Right ventricle myocardium inferior (tissue), 1 donor: ENCODE data around the gene MAGEB17. TPM values are rescaled to one million over a fixed set of nuclear protein-coding genes. Genes with fewer than 3 reads are reported as not detected.
"Not testable (repeated sequence)": the region's sequence is repeated elsewhere in the genome, so short reads cannot be mapped to it uniquely, and the experiment has no call there.

Experiments used
- ATAC-seq: fragments of 200-7000 bp; cut with Tn5 transposase; one replicate; pipeline ENCODE4 v1.9.1; 2020; ENCODE audit warnings: mild to moderate bottlenecking, moderate library complexity
- DNase-seq: peaks from one replicate; pipeline ENCODE4 v3.0.0; 2021; ENCODE audit errors: missing footprints
- intact Hi-C: fragments of 100-400 bp; cut with DNase I; formaldehyde crosslinking; loops from one replicate; pipeline ENCODE4 v1.11.0; 2022
- total RNA-seq: library from RNA; stranded (reverse); fragmentation: NEBNext Ultra II Directional; extraction: Animal tissue kit (Norgen Biotek cat#: 25700); gene quantifications from one replicate; pipeline ENCODE4 v1.2.1, GENCODE V29; 2021
- donor health status: DM: no; HTN: yes; CAD: no; lungs with severe emphysema.

Gene MAGEB17
- total RNA-seq, 1 donor from 2014 or later: not detected

DNA sequence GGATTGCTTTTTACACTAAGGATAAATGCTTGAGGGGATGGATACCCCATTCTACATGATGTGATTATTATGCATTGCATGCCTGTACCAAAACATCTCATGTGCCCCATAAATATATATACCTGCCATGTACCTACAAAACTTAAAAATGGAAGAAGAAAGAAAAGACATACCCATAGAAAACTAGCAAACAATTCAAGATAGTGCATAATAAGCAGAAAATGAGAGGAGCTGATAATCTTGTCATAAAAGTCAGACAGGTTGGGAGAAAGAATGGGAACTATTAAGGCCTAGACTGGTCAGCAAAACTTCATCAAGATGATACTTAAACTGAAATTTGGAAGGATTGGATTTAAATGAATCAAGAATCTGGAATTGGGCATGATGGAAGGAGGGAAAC is 21.6 kb upstream of the MAGEB17 start:
- intact Hi-C loops: no loop called here
- ATAC-seq: no peak
- DNase-seq: no peak

DNA sequence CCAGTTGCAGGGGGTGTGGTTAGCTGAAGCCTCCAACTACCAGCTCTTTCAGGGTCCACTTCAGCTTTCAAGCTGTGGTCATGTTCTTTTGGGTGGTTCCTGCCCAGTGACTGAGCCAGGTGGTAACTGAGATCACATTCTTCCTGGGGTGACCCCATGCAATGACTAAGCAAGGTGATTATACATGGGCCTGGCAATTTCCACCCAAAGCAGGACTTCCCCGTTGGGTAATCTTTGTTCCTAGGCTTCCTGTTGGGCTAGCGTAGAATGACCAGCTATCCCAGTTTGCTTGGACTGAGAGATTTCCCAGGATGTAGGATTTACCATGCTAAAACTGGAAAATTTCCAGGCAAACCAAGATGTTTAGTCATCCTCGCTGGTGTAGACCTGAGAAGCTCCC is 18.4 kb upstream of the MAGEB17 start:
- intact Hi-C loops: no loop called here
- no peak for DNase-seq
- ATAC-seq: no peak

DNA sequence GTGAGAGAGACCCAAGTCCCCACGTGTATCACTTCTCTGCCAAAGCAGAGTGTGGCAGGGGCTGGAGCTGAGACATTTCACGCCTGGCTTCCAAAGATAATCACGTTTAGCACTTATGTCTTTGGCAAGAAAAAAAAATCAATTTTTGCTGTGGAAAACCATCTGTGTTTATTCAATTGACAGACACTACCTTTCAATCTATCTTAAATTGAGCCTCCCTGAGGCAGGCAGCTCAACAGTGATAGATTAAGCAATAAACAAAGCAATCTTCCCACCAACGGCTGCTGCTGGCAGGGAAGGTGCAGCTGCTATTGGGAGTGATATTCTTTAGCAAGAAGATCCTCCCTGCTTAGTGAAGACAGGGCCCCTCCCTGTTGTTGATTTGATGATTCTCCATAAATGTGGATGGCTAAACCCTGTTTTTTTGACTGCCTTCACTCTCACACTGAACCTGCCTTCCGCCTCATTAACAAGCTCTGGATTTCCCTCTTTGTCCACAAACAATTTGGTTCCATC is 11.6 kb upstream of the MAGEB17 start:
- intact Hi-C loops: no loop called here
- no peak for ATAC-seq
- DNase-seq: no peak

DNA sequence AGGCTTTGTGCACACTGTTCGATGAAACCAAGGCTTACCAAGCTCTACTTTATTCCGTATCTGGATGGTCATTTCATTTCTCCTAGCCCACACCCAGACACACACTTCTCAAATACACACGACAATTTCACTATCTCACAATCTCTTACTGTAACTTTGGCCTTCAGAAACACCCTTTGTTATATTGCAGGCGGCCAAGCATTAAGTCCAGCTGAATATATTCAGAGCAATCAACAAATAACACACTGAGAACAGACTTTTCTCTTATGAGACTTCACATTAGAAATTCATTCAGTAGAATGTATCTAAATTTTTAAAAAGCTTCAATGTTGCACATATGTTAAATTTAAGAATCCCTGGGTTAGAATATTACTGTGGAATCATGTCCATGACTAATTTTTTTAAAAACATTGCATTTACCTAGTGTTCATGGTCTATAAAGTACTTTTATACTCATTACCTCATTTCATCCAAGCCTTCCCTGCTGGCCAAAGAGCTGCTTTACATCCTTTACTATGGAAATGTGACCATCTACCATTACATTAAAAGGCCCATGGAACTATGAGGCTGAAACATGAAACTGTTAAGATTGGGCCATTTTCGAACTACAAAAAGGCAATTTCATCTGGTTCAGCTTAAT is 10.5 kb upstream of the MAGEB17 start:
- intact Hi-C loops: no loop called here
- ATAC-seq (no peak), DNase-seq (no peak)

DNA sequence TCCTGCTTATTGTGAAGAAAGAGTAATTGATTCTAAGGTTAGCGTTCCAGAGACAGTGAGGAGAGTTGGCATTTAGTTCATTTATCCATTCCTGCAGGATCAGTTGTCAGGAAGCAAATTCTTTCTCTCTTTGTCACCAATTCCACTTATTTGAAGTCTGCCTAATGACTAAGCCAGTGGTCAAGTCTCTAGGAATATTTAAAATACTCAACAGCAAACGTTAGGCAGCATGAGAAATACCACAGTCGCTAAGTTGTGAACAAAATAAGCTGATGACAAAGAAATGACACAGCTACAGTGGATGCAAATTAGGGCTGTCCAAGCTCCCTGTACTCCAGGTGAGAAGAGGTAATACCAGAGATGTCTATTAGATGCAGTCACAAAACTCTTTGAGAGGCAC is 6.6 kb upstream of the MAGEB17 start:
- DNase-seq (no peak), ATAC-seq (no peak)
- intact Hi-C loops: no loop called here

DNA sequence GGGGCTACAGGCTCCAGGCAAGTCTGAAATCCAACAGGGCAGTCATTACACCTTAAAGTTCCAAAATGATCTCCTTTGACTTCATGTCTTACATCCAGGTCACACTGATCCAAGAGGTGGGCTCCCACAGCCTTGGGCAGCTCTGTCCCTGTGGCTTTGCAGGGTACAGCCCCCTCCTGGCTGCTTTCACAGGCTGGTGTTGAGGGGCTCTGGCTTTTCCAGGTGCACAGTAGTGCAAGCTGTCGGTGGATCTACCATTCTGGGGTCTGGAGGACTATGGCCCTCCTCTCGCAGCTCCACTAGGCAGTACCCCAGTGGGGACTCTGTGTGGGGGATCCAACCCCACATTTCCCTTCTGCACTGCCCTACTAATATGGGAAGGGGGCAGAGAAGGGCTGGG is 6.1 kb upstream of the MAGEB17 start:
- intact Hi-C loops, DNase-seq, ATAC-seq: not testable (repeated sequence)

DNA sequence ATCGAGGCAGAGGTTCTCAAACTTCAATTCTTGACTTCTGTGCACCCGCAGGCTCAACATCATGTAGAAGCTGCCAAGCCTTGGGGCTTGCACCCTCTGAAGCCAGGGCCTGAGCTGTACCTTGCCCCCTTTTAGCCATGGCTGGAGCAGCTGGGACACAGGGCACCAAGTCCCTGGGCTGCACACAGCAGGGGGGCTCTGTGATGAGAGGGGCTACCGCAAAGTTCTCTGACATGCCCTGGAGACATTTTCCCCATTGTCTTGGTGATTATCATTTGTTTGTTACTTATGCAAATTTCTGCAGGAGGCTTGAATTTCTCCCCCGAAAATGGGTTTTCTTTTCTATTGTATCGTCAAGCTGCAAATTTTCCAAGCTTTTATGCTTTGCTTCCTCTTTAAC is 4.9 kb upstream of the MAGEB17 start:
- no peak for DNase-seq
- intact Hi-C loops: no loop called here
- ATAC-seq: no peak

DNA sequence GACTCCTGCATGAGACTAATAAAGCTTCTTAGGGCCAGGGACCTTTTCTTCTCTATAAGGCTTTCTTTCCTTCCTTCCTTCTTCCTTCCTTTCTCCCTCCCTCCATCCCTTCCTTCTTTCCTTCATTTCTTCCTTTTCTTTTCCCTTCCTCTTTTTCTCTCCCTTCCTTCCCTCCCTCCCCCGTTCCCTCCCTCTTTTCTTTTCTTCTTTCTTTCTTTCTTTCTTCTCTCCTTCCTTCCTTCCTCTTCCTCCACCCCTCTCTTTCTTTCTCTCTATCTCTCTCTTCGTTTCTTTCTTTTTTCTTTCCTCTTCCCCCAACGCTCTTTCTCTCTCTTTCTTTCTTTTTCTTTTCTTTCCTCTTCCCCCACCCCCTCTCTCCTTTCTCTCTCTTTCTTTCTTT is 2.5 kb upstream of the MAGEB17 start:
- intact Hi-C loops: no loop called here
- no peak for DNase-seq
- ATAC-seq: no peak

DNA sequence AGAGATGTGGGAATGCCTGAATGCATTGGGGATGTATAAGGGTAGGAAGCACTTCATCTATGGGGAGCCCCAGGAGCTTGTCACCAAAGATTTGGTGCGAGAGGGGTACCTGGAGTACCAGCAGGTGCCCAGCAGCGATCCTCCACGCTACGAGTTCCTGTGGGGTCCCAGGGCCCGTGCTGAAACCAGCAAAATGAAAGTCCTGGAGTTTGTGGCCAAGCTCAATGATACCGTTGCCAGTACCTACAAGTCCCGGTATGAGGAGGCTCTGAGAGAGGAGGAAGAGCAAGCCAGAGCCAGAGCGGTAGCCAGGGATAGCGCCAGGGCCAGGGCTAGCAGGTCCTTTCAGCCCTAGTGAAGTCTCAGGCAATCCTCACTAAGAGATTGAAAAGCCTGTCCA is 3.8 kb downstream of the MAGEB17 start:
- ATAC-seq (no peak), DNase-seq (no peak)
- intact Hi-C loops: no loop called here

DNA sequence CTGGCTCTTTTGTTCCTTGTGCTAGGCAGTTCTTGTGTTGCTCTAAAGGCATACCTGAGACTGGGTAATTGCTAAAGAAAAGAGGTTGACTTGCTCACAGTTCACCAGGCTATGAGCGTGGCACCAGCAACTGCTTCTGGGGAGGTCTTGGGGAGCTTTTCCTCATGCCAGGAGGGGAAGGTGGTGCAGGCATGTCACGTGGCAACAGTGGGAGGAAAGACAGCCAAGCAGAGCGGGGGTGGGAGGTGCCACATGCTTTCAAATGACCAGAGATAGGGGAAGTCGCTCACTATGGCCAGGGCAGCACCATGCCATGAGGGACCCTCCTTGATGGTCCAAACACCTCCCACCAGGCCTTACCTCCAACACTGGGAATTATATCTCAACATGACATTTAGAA is 4.7 kb downstream of the MAGEB17 start:
- no peak for ATAC-seq
- no peak for DNase-seq
- intact Hi-C loops: no loop called here

DNA sequence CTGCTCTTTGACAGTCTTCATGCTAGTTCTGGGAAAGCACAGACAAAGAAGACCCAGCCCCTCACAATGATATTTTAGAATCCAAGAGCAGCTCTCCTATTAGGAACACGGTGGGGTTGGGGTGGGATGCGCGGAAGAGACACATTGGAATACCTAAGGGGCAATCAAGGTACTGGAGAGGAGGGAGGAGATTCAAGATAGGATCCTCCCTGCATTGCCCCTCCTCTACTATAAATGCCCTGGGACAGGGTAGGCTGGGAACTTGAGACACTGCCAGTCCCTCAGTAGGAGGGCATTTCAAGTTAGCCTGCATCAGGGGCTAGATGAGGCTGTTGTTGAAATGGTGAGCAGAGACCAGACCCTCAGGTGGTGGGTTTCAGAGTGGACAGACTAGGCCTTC is 5.1 kb downstream of the MAGEB17 start:
- intact Hi-C loops: no loop called here
- DNase-seq: no peak
- ATAC-seq: no peak

DNA sequence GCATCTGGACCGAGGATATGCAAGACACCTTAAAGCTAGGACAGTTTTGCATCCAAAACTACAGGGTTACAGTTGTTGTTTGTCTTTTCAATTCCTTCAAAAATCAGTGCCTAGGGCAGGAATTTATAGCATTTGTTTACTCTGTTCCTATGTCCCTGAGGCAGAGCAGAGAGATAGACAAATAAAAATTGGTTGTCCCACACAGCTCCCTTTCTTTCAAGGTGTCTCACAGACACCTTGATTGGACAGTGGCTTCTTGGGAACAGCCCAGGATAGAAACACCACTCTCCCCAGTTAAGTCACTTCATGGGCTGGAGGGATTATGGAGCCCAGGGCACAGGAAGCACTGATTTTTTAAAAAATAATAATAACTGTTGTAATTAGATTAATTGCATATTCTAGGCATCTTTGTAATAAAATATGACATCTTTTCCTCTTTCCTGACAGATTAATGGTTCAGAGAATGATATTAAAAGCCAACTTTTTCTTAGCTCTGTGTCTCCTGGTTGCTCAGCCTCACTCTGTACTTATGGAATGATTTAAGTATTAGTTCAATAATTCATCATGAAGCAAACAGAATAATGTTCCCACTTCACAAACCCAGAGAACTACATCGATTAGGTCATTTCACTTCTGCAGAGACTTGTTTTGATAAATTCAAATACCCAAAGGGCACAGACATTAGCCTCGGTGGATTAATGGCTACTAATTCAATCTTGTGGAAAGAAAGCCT is 8.2 kb downstream of the MAGEB17 start:
- DNase-seq: no peak
- ATAC-seq: no peak
- intact Hi-C loops: no loop called here

DNA sequence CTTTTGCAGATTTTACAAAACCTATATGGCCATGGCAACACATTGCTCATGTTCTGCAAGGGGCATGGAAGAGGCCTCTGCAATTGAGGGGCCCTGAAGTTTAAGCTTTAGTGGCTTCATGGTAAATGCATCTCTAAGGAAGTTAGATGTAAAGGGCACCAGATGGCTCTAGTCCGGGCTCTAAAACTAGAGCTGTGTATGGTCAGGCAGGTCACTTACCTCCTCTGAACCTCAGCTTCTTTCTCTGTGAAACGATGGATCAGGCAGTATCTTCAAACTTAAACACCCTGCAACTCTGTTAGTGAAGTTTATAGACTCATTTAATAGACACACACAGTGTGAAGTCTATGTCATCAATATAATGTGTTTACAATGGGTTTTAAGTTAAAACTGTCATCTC is 10.0 kb downstream of the MAGEB17 start:
- DNase-seq: no peak
- intact Hi-C loops: no loop called here
- ATAC-seq: no peak

DNA sequence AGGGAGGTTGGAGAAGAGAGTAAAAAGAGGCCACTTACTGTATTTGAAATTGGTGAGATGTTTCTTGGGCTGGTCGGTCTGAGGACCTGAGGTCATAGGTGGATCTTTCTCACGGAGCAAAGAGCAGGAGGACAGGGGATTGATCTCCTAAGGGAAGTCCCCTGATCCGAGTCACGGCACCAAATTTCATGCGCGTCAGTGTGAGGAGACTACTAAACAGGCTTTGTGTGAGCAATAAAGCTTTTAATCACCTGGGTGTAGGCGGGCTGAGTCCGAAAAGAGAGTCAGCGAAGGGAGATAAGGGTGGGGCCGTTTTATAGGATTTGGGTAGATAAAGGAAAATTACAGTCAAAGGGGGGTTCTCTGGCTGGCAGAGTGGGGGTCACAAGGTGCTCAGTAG is 16.6 kb downstream of the MAGEB17 start:
- ATAC-seq, intact Hi-C loops, DNase-seq: not testable (repeated sequence)

DNA sequence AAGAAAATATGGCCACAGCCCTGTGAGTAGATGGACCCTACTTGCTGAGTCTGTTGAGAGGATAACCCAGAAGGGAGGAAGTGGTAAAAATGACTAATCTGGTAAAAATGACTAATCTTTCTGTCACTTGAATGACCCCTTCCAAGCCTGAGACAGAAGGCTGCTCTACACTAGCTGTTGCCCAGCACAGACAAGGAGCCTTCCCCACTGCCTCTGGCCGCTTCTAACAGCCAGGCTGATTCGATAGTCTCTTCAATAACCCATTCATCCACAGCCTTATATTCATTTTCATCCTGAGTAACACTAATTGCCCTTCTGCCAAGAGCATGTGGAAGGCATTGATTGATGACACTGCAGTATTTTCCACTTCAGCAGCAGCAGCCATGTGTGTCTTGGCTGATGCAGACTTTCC is 18.4 kb downstream of the MAGEB17 start:
- intact Hi-C loops: no loop called here
- ATAC-seq: no peak
- no peak for DNase-seq

DNA sequence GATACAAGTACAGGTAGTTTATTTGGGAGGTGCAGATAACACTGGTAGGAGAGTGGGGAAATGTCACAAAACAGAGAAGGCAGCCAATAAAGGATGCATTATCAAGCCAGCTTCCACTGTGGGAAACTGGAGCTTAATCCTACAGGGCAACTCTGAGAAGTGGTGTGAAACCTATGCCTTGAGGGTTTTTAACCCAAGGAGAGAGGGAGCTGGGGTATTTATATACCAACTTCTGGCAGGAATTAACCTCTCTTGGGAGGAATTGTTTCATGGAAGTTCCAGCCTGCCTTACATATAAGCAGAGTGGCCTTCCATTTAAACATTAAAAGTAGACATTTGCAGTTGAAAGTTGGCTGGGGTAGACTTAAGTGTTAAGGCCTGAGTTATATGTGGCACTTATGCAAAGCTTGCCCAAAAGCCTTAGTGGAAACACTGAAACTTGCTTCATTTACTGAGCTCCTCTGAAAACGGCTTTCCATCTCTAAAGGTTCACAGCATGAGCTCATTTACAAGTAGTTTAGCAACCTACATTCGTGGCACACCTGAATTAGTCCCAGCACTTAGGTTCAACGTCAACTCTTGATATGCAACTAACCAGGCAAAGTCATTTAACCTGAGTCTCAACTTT is 19.2 kb downstream of the MAGEB17 start:
- DNase-seq: no peak
- no peak for ATAC-seq
- intact Hi-C loops: no loop called here

DNA sequence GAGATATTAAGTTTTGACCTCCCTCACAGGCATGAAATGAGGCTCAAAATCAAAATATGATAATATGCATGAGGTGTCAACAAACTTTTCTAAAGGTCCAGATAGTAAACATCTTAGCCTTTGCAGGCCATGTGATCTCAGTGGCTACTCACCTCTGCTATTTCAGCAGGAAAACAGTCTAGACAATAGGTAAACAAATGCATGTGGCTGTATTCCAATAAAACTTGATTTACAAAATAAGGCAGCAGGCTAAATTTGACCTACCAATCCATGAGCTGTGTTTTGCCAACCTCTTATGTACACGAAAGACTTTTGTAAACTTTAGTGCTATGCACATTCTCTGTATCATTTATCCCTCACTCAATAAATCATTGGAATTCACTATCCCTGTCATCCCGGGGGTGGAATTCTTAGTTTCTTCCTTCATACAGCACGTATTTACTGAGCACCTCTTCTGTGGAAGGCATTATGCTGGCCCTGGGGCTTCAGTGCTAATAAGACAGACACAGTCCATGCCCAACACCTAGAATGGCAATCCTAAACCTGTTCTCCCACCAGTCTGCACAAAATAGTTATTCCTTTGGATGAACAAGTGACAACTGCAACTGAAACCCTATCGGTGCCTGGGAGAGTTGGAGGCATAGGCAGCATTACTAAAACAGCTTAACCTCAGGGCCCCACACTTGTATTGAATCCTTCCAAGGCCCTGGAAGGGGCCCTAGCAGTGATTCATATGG is 19.9 kb downstream of the MAGEB17 start:
- no peak for ATAC-seq

DNA sequence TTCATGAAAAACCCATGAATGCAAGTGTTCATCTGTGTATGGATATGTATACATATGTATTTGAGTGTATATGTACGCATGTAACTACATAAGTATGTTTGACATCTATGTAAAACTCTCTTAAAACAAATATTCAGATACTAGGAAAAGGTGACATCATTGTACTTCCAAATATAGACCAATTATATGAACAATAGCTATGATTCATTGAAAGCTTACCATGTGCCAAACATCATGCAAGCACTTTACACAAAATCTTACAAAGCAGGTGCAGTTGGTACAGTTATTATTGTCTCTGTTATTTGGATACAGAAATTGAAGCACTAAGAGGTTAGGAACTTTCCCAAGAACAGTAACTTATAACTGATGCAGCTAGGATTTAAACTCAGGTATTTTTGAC is 21.4 kb downstream of the MAGEB17 start:
- intact Hi-C loops: no loop called here
- DNase-seq (no peak), ATAC-seq (no peak)

More for the DNA sequence above, 19.9 kb downstream of the MAGEB17 start:
- intact Hi-C loops: no loop called here
- DNase-seq: no peak

DNA sequence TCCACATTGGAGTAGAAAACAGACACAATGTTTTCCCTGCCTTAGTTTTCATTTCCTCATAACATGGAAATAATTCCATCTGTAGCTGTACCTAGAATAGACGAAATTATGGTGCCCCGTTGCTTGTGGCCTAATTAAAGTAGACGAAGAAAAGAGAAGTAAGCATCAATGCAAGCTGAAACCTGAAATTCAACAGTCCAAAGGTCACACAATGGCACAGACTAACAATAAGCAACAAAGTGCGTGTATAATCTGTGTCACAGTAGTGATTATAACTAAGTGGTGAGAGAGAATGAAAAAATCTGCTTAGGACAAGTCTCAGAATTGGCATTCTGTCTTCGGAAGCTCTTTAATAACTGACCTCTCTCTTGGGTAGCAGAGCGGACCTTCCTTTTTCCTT is 24.3 kb downstream of the MAGEB17 start:
- intact Hi-C loops: no loop called here
- DNase-seq (no peak), ATAC-seq (no peak)
